Pancreas (tissue), 10 donors: ENCODE measurements around the gene SIGLEC14. TPM values are rescaled to one million over a fixed set of nuclear protein-coding genes. Genes with fewer than 3 reads are reported as not detected.

Experiments
- ATAC-seq, 4 donors: fragments of 200-7000 bp; cut with Tn5 transposase; one replicate each; pipeline versions ENCODE4 v1.8.0 to v1.9.1; 2020; ENCODE audit warnings: mild to moderate bottlenecking in 4 of 4, moderate library complexity in 4 of 4
- DNase-seq, 6 donors: peaks; one replicate each; pipeline ENCODE4 v3.0.0-alpha.2; 2020
- FAIRE-seq: peaks from 2 replicates; lab custom pipeline; 2012; peaks lifted over from hg19 to GRCh38; lab: Jason Lieb, UNC
- H3K27ac ChIP-seq, 4 donors: fragments of 200-600 bp; sonication (generic); 1 replicate in 3 of 4; 2 replicates in 1 of 4; pipeline versions ENCODE4 v1.5.0 to v1.8.0; 2020
- H3K27me3 ChIP-seq, 4 donors: fragments of 200-600 bp; one replicate each; pipeline ENCODE4 v1.8.0; 2021
- H3K36me3 ChIP-seq, 3 donors: fragments of 200-600 bp; sonication (generic) in 1 of 3; one replicate each; pipeline versions ENCODE4 v1.5.0 to v1.8.0; 2020 to 2021
- H3K4me1 ChIP-seq, 3 donors: fragments of 200-600 bp; one replicate each; pipeline ENCODE4 v1.8.0; 2021
- H3K4me3 ChIP-seq, 4 donors: fragments of 200-600 bp; sonication (generic) in 2 of 4; one replicate each; pipeline versions ENCODE4 v1.5.0 to v1.8.0; 2020 to 2021
- H3K9me3 ChIP-seq, 4 donors: fragments of 200-600 bp; one replicate each; pipeline ENCODE4 v1.8.0; 2021
- WGBS, 2 donors: extraction: QIAGEN DNeasy Blood & Tissue Kit; methylation state at CpG; one replicate each; pipeline ENCODE4 v1.1.7; 2013; 5-methylcytosine and 5-hydroxymethylcytosine counted together
- intact Hi-C, 3 donors: fragments of 100-400 bp; cut with DNase I; formaldehyde crosslinking; loops; one replicate each; pipeline versions ENCODE4 v1.11.1 to v1.14.2; 2022
- microRNA-seq, 2 donors: library from miRNA; unstranded; fragments of <30 nt; microRNA quantifications; one replicate each; pipeline versions ENCODE4 to v1.1.0, GENCODE V29; 2019 to 2020
- polyA plus RNA-seq, 2 donors: library from polyadenylated mRNA; stranded (reverse); fragments of 200-250 nt; gene quantifications; one replicate each; pipeline ENCODE4 v1.2.3, GENCODE V29; 2013
- total RNA-seq, 6 donors: library from RNA; stranded (reverse); fragmentation: NEBNext Ultra II Directional in 4 of 6; extraction: Animal tissue kit (Norgen Biotek cat#: 25700) in 4 of 6; gene quantifications; one replicate each; pipeline versions ENCODE4 v1.2.1 to v1.2.4, GENCODE V29; 2021 to 2023
- TF ChIP-seq, protein P1 (sequence below), 4 donors: fragments of 200-600 bp; sonication (generic) in 3 of 4; IDR thresholded peaks; one replicate each; pipeline versions ENCODE4 v1.5.0 to v1.8.0; 2021; ENCODE audit warnings: antibody characterized with exemption in 4 of 4
- donor health status: healthy with polysubstance abuse.
- donor health status: DM: no; HTN: no; CAD: no; lungs with moderate emphysema.
- donor health status: DM: no; HTN: no; CAD: no.
- donor health status: control.
- donor health status: control.
- donor health status: Bipolar disorder and iron deficiency.
- donor health status: DM: yes; HTN: yes; CAD: no.
- donor health status: DM: no; HTN: no; CAD: no.
- donor health status: DM: no; HTN: no; CAD: no.
- donor health status: DM: yes; HTN: yes; CAD: no.

The SIGLEC14 gene
- total and polyA plus RNA-seq, 8 donors, result 0.12 to 5.0 (median 1.1) TPM; not detected in 1

DNA sequence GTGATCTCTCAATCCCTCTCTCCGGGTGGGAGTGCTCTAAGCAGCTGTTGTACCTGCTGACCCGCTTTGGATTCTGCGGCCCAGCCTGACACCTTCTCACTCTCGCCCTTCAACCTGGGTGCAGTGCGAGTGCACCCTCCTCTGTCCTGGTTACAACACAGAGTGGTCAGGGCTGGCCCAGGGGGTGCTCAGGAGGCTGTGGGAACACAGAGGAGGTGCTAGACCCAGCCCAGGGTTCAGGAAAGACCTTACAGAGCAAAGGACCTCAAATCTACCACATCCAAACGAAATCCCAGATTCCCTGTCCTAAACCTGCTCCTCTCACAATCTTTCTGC, 51.9 kb downstream of the SIGLEC14 start:
- WGBS, 2 donors, result 5 to 12% methylated on average over 6 of the region's 6 CpGs
- no peaks in the 10 kb centered on the region for H3K27me3 ChIP-seq
- no peaks in the 10 kb centered on the region for H3K36me3 ChIP-seq
- FAIRE-seq (no peak), ATAC-seq (peak in 3 of 4 donors; percentile 14 to 37 (median 15)), DNase-seq (peak in 1 of 6 donors; percentile 56)
- no peaks in the 10 kb centered on the region for H3K9me3 ChIP-seq
- H3K4me3 ChIP-seq, result peak overlapping the region; percentile 42 to 81 (median 60)
- intact Hi-C loops, result no loop called here
- H3K4me1 ChIP-seq, result peaks cover 0 to 11% (median 0%) of the 10 kb centered on the region in 3 donors
- TF ChIP-seq, protein P1, sequence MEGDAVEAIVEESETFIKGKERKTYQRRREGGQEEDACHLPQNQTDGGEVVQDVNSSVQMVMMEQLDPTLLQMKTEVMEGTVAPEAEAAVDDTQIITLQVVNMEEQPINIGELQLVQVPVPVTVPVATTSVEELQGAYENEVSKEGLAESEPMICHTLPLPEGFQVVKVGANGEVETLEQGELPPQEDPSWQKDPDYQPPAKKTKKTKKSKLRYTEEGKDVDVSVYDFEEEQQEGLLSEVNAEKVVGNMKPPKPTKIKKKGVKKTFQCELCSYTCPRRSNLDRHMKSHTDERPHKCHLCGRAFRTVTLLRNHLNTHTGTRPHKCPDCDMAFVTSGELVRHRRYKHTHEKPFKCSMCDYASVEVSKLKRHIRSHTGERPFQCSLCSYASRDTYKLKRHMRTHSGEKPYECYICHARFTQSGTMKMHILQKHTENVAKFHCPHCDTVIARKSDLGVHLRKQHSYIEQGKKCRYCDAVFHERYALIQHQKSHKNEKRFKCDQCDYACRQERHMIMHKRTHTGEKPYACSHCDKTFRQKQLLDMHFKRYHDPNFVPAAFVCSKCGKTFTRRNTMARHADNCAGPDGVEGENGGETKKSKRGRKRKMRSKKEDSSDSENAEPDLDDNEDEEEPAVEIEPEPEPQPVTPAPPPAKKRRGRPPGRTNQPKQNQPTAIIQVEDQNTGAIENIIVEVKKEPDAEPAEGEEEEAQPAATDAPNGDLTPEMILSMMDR (IDR thresholded peaks at IDR 0.05), result no peak
- H3K27ac ChIP-seq, result peak overlapping the region in 2 of 4 donors; percentile 33 to 44

DNA sequence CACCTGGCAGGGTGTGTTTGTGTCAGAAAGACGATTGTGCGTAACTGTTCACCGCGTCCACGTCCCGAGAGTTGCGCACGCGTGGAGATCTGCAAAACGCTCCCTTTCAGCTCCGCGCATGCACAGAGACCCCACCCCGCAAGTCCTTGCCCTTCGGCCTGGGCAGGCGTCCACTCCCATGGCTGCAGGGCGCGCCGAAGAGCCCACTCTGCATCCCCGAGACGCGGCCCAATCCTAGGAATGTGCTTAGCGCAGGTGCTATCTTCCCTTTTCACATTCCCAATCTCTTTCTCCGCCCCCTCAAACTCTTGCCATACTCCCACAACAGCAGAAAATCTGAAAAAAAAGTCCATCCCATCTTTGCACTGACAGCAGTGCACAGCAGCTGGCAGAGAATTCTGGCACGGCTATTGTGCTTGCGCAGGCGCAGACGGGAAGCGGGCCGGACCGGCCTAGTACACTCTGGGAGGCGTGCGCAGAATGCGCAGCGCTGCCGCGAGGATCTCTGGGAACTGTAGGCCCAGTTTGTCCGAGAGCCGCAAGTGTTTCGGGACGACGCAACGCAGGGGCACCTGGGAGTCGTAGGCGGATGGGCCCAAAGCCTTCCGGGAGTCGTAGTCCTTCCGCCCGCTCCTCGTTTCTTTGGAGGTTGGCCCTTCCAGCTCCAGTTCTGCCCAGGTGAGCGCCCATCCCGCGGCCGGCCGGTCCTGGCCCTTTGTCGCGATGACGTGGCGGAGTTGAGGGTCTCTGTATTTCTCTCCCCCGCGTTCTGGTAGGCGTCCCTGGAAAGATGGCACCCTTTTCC, 52.5 kb downstream of the SIGLEC14 start:
- H3K27ac ChIP-seq, result peak overlapping the region in 2 of 4 donors; percentile 33 to 44
- ATAC-seq, result peak; percentile 99 to 100 (median 100)
- H3K9me3 ChIP-seq, result no peaks in the 10 kb centered on the region
- TF ChIP-seq, protein P1 (IDR thresholded peaks at IDR 0.05), result no peak
- H3K27me3 ChIP-seq, result no peaks in the 10 kb centered on the region
- DNase-seq, result peak; percentile 98 to 100 (median 99)
- WGBS, 2 donors, result 0 to 1% methylated on average over 58 to 61 of the region's 61 CpGs
- peak overlapping the region; percentile 42 to 81 (median 65) for H3K4me3 ChIP-seq
- peak; percentile 82 for FAIRE-seq
- no peaks in the 10 kb centered on the region for H3K36me3 ChIP-seq
- intact Hi-C loops, result no loop called here
- H3K4me1 ChIP-seq, result peaks cover 0 to 11% (median 0%) of the 10 kb centered on the region in 3 donors

DNA sequence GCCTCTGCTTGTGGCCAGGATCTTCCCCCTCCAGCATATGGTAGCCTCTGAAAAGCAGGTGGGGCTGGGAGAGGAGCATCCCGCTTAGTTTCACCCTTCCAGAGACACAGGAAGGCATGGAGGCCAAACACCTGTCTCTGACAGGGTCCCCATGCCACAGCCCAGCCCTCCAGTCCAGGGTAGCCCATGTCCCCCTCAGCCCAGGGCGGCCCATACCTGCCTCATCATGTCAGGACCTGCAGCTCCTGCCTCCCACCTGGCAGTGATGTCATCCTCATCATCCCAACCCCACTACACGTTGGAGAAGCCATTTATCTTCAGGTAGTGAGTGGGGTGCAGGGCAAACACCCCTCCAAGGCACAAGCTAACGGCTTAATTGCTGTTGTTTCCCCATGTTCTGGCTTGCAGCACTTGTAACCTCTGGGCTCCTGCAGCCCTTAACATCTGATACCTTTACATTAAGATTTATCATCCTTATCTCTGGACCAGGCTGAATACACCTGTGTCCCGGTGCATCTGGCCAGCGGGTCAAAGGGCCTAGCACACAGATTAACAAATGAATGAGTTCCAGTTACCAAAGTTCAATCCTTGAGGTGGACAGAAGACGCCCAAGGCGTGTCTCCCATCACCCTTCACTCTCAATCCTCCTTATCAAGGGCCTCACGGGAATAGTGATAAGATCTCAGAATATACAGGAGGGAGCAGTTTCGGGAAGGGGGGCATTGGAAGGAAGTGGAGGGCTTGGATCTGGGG, 53.3 kb downstream of the SIGLEC14 start:
- 20 to 25% methylated on average over 10 of the region's 10 CpGs for WGBS, 2 donors
- H3K9me3 ChIP-seq, result no peaks in the 10 kb centered on the region
- H3K36me3 ChIP-seq, result no peaks in the 10 kb centered on the region
- intact Hi-C loops, result no loop called here
- FAIRE-seq (no peak), ATAC-seq (no peak), DNase-seq (peak in 2 of 6 donors; percentile 36 to 62)
- no peaks in the 10 kb centered on the region for H3K27me3 ChIP-seq
- no peak overlapping the region for H3K27ac ChIP-seq
- TF ChIP-seq, protein P1 (IDR thresholded peaks at IDR 0.05), result no peak
- peak overlapping the region; percentile 42 to 81 (median 65) for H3K4me3 ChIP-seq
- H3K4me1 ChIP-seq, result peaks cover 0 to 11% (median 0%) of the 10 kb centered on the region in 3 donors

Small RNA genes lying within 50 kb of the gene (microRNA-seq; reads per million reads assigned to microRNA genes)
- 3,170 to 8,933 reads per million in 2 donors for gene MIR125A
- gene MIR99B, result 2,998 to 4,341 reads per million in 2 donors
- 4,559 to 6,594 reads per million in 2 donors for gene MIRLET7E

Other genes with a start within 250 kb of the SIGLEC14 start
- 10 to 100 TPM in 1 of 6 donors, 1 to 10 TPM in 3, under 1 TPM in 2; 0.08 to 10.1 (median 2.8) TPM for gene SIGLEC10, start 229.2 kb downstream of the SIGLEC14 start, total RNA-seq
- gene SIGLEC10, start 229.2 kb downstream of the SIGLEC14 start, polyA plus RNA-seq, result under 1 TPM; 0.52 to 0.53 TPM
- 1 to 10 TPM in 1 of 6 donors, under 1 TPM in 3, not detected in 2; 0.12 to 3.8 (median 0.23) TPM for gene SIGLEC8, start 188.4 kb downstream of the SIGLEC14 start, total RNA-seq
- gene SIGLEC8, start 188.4 kb downstream of the SIGLEC14 start, polyA plus RNA-seq, result under 1 TPM; 0.07 to 0.19 TPM
- gene CEACAM18, start 168.3 kb downstream of the SIGLEC14 start, total RNA-seq, result not detected
- gene CEACAM18, start 168.3 kb downstream of the SIGLEC14 start, polyA plus RNA-seq, result not detected
- gene SIGLEC12, start 145.0 kb downstream of the SIGLEC14 start, total RNA-seq, result under 1 TPM in 3 of 6 donors, not detected in 3; 0.12 to 0.19 (median 0.14) TPM
- not detected for gene SIGLEC12, start 145.0 kb downstream of the SIGLEC14 start, polyA plus RNA-seq
- gene SIGLEC6, start 115.2 kb downstream of the SIGLEC14 start, total RNA-seq, result under 1 TPM in 3 of 6 donors, not detected in 3; 0.16 to 0.67 (median 0.31) TPM
- under 1 TPM in 1 of 2 donors, not detected in 1; 0.21 TPM for gene SIGLEC6, start 115.2 kb downstream of the SIGLEC14 start, polyA plus RNA-seq
- 1 to 10 TPM; 3.0 to 8.0 (median 4.6) TPM for gene ZNF175, start 75.5 kb downstream of the SIGLEC14 start, total RNA-seq
- 1 to 10 TPM; 2.0 to 2.6 TPM for gene ZNF175, start 75.5 kb downstream of the SIGLEC14 start, polyA plus RNA-seq
- gene SIGLEC5, start 16.4 kb downstream of the SIGLEC14 start, total RNA-seq, result under 1 TPM in 1 of 6 donors, not detected in 5; 0.37 TPM
- gene SIGLEC5, start 16.4 kb downstream of the SIGLEC14 start, polyA plus RNA-seq, result under 1 TPM; 0.05 to 0.11 TPM
- gene SPACA6, start 46.5 kb upstream of the SIGLEC14 start, total RNA-seq, result 10 to 100 TPM in 1 of 6 donors, 1 to 10 TPM in 5; 3.8 to 12.4 (median 5.9) TPM
- gene SPACA6, start 46.5 kb upstream of the SIGLEC14 start, polyA plus RNA-seq, result 10 to 100 TPM; 27.2 to 29.4 TPM
- under 1 TPM in 4 of 6 donors, not detected in 2; 0.06 to 0.58 (median 0.36) TPM for gene HAS1, start 77.2 kb upstream of the SIGLEC14 start, total RNA-seq
- 1 to 10 TPM in 1 of 2 donors, under 1 TPM in 1; 0.54 to 1.3 TPM for gene HAS1, start 77.2 kb upstream of the SIGLEC14 start, polyA plus RNA-seq
- gene FPR1, start 105.1 kb upstream of the SIGLEC14 start, total RNA-seq, result 1 to 10 TPM in 4 of 6 donors, under 1 TPM in 2; 0.37 to 6.8 (median 2.4) TPM
- gene FPR1, start 105.1 kb upstream of the SIGLEC14 start, polyA plus RNA-seq, result under 1 TPM; 0.57 to 0.73 TPM
- gene FPR2, start 114.4 kb upstream of the SIGLEC14 start, total RNA-seq, result 1 to 10 TPM in 1 of 6 donors, under 1 TPM in 3, not detected in 2; 0.25 to 1.3 (median 0.69) TPM
- under 1 TPM in 1 of 2 donors, not detected in 1; 0.14 TPM for gene FPR2, start 114.4 kb upstream of the SIGLEC14 start, polyA plus RNA-seq
- gene FPR3, start 148.3 kb upstream of the SIGLEC14 start, total RNA-seq, result 10 to 100 TPM in 1 of 6 donors, 1 to 10 TPM in 2, under 1 TPM in 3; 0.32 to 10.4 (median 1.4) TPM
- under 1 TPM; 0.42 to 0.61 TPM for gene FPR3, start 148.3 kb upstream of the SIGLEC14 start, polyA plus RNA-seq
- gene ZNF577, start 241.1 kb upstream of the SIGLEC14 start, total RNA-seq, result 1 to 10 TPM; 2.9 to 8.9 (median 5.9) TPM
- gene ZNF577, start 241.1 kb upstream of the SIGLEC14 start, polyA plus RNA-seq, result 10 to 100 TPM; 10.7 to 53.0 TPM